HUDEP-2 (cell line): ENCODE data around the gene CRACR2A.

ENCODE experiments used
- DNase-seq, 76 experiments: peaks; one replicate each; lab custom pipeline; 2025; ENCODE audit not compliant: unreplicated experiment in 76 of 76; lab: John Stamatoyannopoulos, UW

The CRACR2A gene

GRCh38 chr12:3576891-3577290 is 176.0 kb downstream of the CRACR2A start:
- DNase-seq: no peak

- no peak for DNase-seq
Observed at GRCh38 chr12:3574986-3575385, 177.9 kb downstream of the CRACR2A start.

- DNase-seq: no peak
Observed at GRCh38 chr12:3572560-3572959, 180.3 kb downstream of the CRACR2A start.

GRCh38 chr12:3571724-3572123 is 181.2 kb downstream of the CRACR2A start:
- DNase-seq: no peak

- no peak for DNase-seq
Observed at GRCh38 chr12:3571323-3571722, 181.6 kb downstream of the CRACR2A start.

GRCh38 chr12:3568695-3569094 is 184.2 kb downstream of the CRACR2A start:
- DNase-seq: no peak

GRCh38 chr12:3565985-3566384 is 186.9 kb downstream of the CRACR2A start:
- no peak for DNase-seq
